OCI-LY3 (cell line): ENCODE data around the gene SRP68.

ENCODE experiments used
- CTCF ChIP-seq: fragments of 200-600, 300-600 bp; sonication (generic); IDR thresholded peaks from 2 replicates; pipeline ENCODE4 v1.5.1; 2014; ENCODE audit warnings: antibody characterized with exemption, low read length, low read depth
- EZH2phosphoT487 ChIP-seq: fragments of 200-600 bp; shearing (Covaris generic); IDR thresholded peaks from 2 replicates; pipeline ENCODE4 v1.6.1; 2018; ENCODE audit warnings: antibody characterized with exemption, mixed run types, low read depth

- TF ChIP-seq CTCF (no peak), EZH2phosphoT487 (no peak)
These were observed 58.9 kb downstream of the SRP68 start for GRCh38 chr17:76013377-76013932.
